Esophagus muscularis mucosa (tissue), 4 donors: Measurements from ENCODE around the gene ARHGDIB. TPM values are rescaled to one million over a fixed set of nuclear protein-coding genes. Genes with fewer than 3 reads are reported as not detected.

Source experiments
- DNase-seq: peaks from one replicate; pipeline ENCODE4 v3.0.0-alpha.2; 2017; ENCODE audit errors: extremely low spot score
- H3K27ac ChIP-seq, 4 donors: fragments of 200-600 bp; sonication (generic); replicated peaks in 1 of 4; 1 replicate in 3 of 4; 2 replicates in 1 of 4; pipeline ENCODE4 v1.5.1; 2016 to 2019; ENCODE audit warnings: mild to moderate bottlenecking in 1 of 4
- H3K27me3 ChIP-seq, 4 donors: fragments of 200-600 bp; sonication (generic); one replicate each; pipeline versions ENCODE4 v1.5.1 to v1.6.0; 2016 to 2019
- H3K36me3 ChIP-seq, 4 donors: fragments of 200-600 bp; sonication (generic); one replicate each; pipeline ENCODE4 v1.5.1; 2016 to 2019
- H3K4me1 ChIP-seq, 4 donors: fragments of 200-600 bp; sonication (generic); one replicate each; pipeline ENCODE4 v1.5.1; 2016 to 2019
- H3K4me3 ChIP-seq, 4 donors: fragments of 200-600 bp; sonication (generic); 1 replicate in 2 of 4; 2 replicates in 2 of 4; pipeline ENCODE4 v1.5.1; 2016 to 2019; ENCODE audit warnings: mild to moderate bottlenecking in 4 of 4, moderate library complexity in 1 of 4
- H3K9me3 ChIP-seq, 4 donors: fragments of 200-600 bp; sonication (generic); 1 replicate in 3 of 4; 2 replicates in 1 of 4; pipeline ENCODE4 v1.5.1; 2016 to 2019
- CTCF ChIP-seq, 3 experiments: fragments of 200-600 bp in 2 of 3; fragments of 450-650 bp in 1 of 3; sonication (generic) in 2 of 3; IDR thresholded peaks; one replicate each; pipeline ENCODE4 v1.5.1; 2017 to 2019; ENCODE audit warnings: antibody characterized with exemption in 3 of 3, mild to moderate bottlenecking in 2 of 3, moderate library complexity in 1 of 3
- EP300 ChIP-seq: sonication (generic); formaldehyde crosslinking; IDR thresholded peaks from one replicate; pipeline ENCODE4 v1.6.1; 2017; ENCODE audit warnings: antibody characterized with exemption
- POLR2A ChIP-seq: fragments of 450-650 bp; IDR thresholded peaks from one replicate; pipeline ENCODE4 v1.6.1; 2017; ENCODE audit warnings: antibody characterized with exemption, moderate library complexity, mild to moderate bottlenecking, low read depth
- POLR2AphosphoS5 ChIP-seq, 2 donors: sonication (generic); formaldehyde crosslinking; IDR thresholded peaks; one replicate each; pipeline ENCODE4 v1.6.1; 2017; ENCODE audit warnings: antibody characterized with exemption in 2 of 2
- WGBS: methylation state at CpG from one replicate; pipeline ENCODE4 v1.1.5; 2018; 5-methylcytosine and 5-hydroxymethylcytosine counted together
- intact Hi-C: fragments of 100-400 bp; cut with DNase I; formaldehyde crosslinking; loops from one replicate; pipeline ENCODE4 v1.15.1; 2023
- total RNA-seq, 4 donors: library from RNA; depleted of rRNA; stranded (reverse); fragments of >200 nt; gene quantifications; one replicate each; pipeline versions ENCODE4 v1.1.0 to v1.2.1, GENCODE V29; 2016

The ARHGDIB gene
- total RNA-seq, 4 donors from 2014 or later: 43.6 to 123 (median 84.5) TPM

DNA sequence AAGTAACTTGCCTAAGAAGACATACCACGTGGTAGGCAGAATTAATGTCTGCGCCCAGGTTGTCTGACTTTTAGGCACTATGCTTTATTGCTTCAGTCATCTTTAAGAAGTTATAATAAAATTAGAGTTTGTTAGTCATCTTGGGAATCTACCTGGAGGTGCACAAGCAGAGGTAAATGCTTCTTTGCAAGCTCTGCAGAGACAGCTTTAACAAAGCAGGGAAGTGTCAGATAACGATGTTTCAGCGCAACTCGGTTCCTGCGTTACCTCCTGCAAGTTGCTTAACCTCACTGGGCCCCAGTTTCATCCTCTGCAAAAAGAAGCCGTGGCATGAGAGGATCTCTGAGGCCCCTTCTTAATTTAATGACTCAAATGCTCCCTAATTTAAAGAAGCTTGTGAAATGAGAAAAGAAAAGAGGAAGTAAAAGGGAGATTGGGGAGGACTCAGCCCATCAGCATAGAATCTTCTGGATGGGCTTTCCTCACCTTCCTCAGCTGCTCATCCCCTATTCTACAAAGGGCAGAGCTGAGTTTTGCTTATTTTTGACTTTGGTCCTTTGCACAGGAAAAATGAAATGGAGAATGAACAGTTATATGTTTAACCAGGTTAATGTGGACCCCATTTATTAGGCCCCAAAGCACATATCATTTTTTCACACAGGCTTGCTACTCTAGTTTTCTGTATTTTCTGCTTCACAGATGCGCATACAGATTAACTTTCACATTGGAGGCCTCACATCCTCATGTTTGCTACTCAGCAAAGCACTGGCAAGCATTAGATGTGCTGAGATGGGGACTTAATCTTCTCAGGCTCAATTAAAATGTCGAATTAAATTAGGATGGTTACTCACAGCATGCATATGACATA lies 5.1 kb downstream of the ARHGDIB start:
- Histone ChIP-seq H3K36me3 (no peaks in the 10 kb centered on the region), H3K27me3 (no peaks in the 10 kb centered on the region), H3K4me1 (peaks cover 50 to 81% (median 68%) of the 10 kb centered on the region in 4 donors), H3K9me3 (no peaks in the 10 kb centered on the region), H3K4me3 (no peak overlapping the region), H3K27ac (peak overlapping the region; percentile 67 to 75 (median 71))
- intact Hi-C loops: no loop called here
- TF ChIP-seq POLR2AphosphoS5 (IDR thresholded peaks at IDR 0.05) (no peak), POLR2A (no peak), EP300 (no peak), CTCF (IDR thresholded peaks at IDR 0.05) (no peak)
- WGBS: 72% methylated on average over 9 of the region's 9 CpGs
- DNase-seq: no peak

DNA sequence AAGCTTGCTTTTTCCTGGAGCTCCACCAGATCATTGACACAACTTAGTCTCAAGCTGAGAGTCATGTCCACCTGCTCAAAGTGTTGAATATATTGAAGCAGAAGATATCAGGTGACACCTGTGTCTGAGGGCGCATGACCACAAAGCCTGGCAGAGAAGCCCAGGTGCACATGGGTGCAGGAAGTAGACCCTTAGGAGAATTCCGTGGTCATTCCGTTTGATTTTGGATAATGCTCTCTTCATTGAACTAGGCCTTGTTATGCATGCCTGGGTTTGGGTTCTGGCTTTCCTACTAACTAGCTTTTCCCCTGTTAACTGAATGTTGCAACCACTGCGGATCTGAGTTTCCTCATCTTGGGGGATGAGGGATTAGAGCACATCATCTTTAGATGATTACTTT lies 7.1 kb downstream of the ARHGDIB start:
- Histone ChIP-seq H3K4me1 (peaks cover 59 to 88% (median 77%) of the 10 kb centered on the region in 4 donors), H3K9me3 (no peaks in the 10 kb centered on the region), H3K36me3 (peaks cover 0 to 10% (median 0%) of the 10 kb centered on the region in 4 donors), H3K27ac (peak overlapping the region; percentile 21 to 82 (median 56)), H3K27me3 (no peaks in the 10 kb centered on the region), H3K4me3 (no peak overlapping the region)
- 89% methylated on average over 1 of the region's 4 CpGs for WGBS
- intact Hi-C loops: loop anchor here (5.0 kb wide), 1 partner anchor 43 kb away; no protein-coding TSS in a partner anchor
- DNase-seq: no peak
- no peak for TF ChIP-seq EP300
- no peak for TF ChIP-seq POLR2A
- TF ChIP-seq POLR2AphosphoS5 (IDR thresholded peaks at IDR 0.05): no peak
- TF ChIP-seq CTCF (IDR thresholded peaks at IDR 0.05): no peak

DNA sequence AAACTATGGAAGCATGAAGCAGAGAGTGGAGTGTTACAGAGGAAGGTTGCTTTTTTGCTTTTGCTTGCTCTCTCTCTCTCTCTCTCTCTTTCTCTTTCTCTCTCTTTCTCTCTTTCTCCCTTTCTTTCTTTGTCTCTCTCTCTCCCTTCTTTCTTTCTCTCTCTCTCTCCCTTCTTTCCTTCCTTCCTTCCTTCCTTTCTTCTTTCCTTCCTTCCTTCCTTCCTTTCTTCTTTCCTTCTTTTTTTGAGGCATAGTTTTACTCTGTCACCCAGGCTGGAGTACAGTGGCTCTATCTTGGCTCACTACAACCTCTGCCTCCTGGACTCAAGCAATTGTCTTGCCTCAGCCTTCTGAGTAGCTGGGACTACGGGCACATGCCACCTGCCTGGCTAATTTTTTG lies 7.6 kb downstream of the ARHGDIB start:
- peak overlapping the region; percentile 21 to 82 (median 56) for H3K27ac ChIP-seq
- intact Hi-C loops: loop anchor here (5.0 kb wide), 1 partner anchor 44 kb away; no protein-coding TSS in a partner anchor

DNA sequence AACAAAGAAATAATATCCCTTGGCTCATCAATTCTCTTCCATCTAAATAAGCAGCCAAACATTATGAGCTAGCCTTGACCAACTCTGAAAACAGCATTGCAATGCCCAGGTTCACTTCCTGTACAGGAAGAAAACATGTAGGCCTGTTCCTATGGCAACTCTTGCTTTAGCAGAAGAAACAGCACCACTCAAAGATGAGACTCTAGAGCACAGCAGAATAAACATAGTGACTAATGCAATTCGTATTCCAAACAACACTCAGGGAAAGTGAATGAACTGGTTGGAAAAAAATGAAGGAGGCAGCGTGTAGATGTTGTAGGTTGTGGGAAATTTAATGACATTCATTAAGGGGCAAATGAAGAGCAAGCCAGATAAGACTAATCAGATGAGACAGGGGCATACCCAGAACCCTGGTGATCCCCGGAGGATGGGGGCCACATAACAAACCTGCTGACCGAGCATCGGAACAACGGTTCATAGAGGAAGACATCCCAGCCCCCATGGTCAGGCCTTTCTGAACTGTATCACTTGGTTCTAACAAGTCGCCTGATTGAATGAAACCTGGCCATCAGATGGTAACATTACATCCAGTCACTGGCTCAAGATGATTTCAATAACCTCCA lies 9.0 kb downstream of the ARHGDIB start:
- Histone ChIP-seq H3K4me3 (no peak overlapping the region), H3K4me1 (peaks cover 65 to 88% (median 79%) of the 10 kb centered on the region in 4 donors), H3K27me3 (no peaks in the 10 kb centered on the region), H3K36me3 (peaks cover 0 to 13% (median 0%) of the 10 kb centered on the region in 4 donors), H3K27ac (peak overlapping the region; percentile 80 to 82 (median 82)), H3K9me3 (no peaks in the 10 kb centered on the region)
- TF ChIP-seq POLR2AphosphoS5 (IDR thresholded peaks at IDR 0.05): peak; percentile 61 to 70
- no peak for TF ChIP-seq CTCF (IDR thresholded peaks at IDR 0.05)
- no peak for TF ChIP-seq EP300
- no peak for TF ChIP-seq POLR2A
- 42% methylated on average over 7 of the region's 7 CpGs for WGBS
- DNase-seq: no peak
- intact Hi-C loops: loop anchor here (5.0 kb wide), 1 partner anchor 45 kb away; no protein-coding TSS in a partner anchor

More for the DNA sequence above, 7.6 kb downstream of the ARHGDIB start:
- Histone ChIP-seq H3K4me1 (peaks cover 59 to 88% (median 78%) of the 10 kb centered on the region in 4 donors), H3K9me3 (no peaks in the 10 kb centered on the region), H3K4me3 (no peak overlapping the region), H3K27me3 (no peaks in the 10 kb centered on the region), H3K36me3 (peaks cover 0 to 10% (median 0%) of the 10 kb centered on the region in 4 donors)
- DNase-seq: no peak
- TF ChIP-seq POLR2AphosphoS5 (IDR thresholded peaks at IDR 0.05) (no peak), EP300 (no peak), POLR2A (no peak), CTCF (IDR thresholded peaks at IDR 0.05) (no peak)
- WGBS: 92% methylated on average over 1 of the region's 1 CpG
